Measurements from ENCODE around the gene OPRD1.

DNA sequence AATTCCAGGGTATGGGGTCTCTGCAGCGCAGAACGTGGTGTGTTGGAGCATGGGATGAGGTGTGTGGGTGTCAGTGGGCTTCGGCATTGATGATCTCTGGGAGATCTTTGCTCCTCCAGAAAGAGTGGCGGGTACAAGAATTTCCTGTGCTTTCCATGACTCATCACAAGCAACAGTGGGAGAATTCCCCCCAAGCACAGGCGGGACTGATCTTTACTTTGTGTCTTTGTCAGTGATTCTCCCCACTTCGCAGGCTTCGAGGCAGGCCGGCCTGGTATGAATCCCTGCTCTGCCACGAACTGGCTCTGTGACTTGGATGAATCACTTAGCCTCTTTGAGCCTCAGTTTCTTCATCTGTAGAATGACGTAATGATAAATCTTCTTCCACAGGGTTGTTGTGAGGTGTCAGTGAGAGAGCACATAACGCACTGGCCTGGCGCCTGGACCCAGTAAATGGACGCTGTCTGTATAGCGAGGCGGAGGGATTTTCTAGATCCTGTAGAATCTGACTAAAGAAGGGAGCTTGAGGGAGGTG, 2.0 kb downstream of the OPRD1 start:
- TF ChIP-seq POLR2A (IDR thresholded peaks at IDR 0.05) = no peak
- TF ChIP-seq, protein P1, sequence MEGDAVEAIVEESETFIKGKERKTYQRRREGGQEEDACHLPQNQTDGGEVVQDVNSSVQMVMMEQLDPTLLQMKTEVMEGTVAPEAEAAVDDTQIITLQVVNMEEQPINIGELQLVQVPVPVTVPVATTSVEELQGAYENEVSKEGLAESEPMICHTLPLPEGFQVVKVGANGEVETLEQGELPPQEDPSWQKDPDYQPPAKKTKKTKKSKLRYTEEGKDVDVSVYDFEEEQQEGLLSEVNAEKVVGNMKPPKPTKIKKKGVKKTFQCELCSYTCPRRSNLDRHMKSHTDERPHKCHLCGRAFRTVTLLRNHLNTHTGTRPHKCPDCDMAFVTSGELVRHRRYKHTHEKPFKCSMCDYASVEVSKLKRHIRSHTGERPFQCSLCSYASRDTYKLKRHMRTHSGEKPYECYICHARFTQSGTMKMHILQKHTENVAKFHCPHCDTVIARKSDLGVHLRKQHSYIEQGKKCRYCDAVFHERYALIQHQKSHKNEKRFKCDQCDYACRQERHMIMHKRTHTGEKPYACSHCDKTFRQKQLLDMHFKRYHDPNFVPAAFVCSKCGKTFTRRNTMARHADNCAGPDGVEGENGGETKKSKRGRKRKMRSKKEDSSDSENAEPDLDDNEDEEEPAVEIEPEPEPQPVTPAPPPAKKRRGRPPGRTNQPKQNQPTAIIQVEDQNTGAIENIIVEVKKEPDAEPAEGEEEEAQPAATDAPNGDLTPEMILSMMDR (IDR thresholded peaks at IDR 0.05) = no peak
